Urinary bladder (tissue), 4 donors: Measurements from ENCODE around the gene RIPOR1. TPM values are rescaled to one million over a fixed set of nuclear protein-coding genes. Genes with fewer than 3 reads are reported as not detected.

ENCODE experiments used
- DNase-seq: peaks from one replicate; pipeline ENCODE4 v3.0.0-alpha.2; 2015; ENCODE audit errors: extremely low spot score
- H3K27ac ChIP-seq: one replicate; pipeline ENCODE4 v1.5.1; 2013; ENCODE audit warnings: low read depth, mild to moderate bottlenecking, moderate library complexity
- H3K36me3 ChIP-seq: one replicate; pipeline ENCODE4 v1.6.1; 2013; ENCODE audit warnings: mild to moderate bottlenecking, moderate library complexity; ENCODE audit not compliant: insufficient read depth
- H3K4me1 ChIP-seq: one replicate; pipeline ENCODE4 v1.6.1; 2013; ENCODE audit warnings: mild to moderate bottlenecking, moderate library complexity; ENCODE audit not compliant: insufficient read depth
- H3K4me3 ChIP-seq: one replicate; pipeline ENCODE4 v1.5.1; 2013; ENCODE audit warnings: low read depth, low read length
- WGBS: extraction: QIAGEN DNeasy Blood & Tissue Kit; methylation state at CpG from one replicate; pipeline ENCODE4 v1.1.7; 2013; 5-methylcytosine and 5-hydroxymethylcytosine counted together
- polyA plus RNA-seq: library from polyadenylated mRNA; stranded (reverse); fragments of 200-250 nt; gene quantifications from one replicate; pipeline ENCODE4 v1.2.3, GENCODE V29; 2013
- total RNA-seq: library from RNA; depleted of rRNA; stranded (reverse); fragments of >200 nt; gene quantifications from one replicate; pipeline ENCODE4 v1.2.3, GENCODE V29; 2014
- donor health status: healthy with polysubstance abuse.
- donor health status: healthy.

The RIPOR1 gene
- total and polyA plus RNA-seq, 2 donors, result 20.5 to 59.0 TPM

DNA sequence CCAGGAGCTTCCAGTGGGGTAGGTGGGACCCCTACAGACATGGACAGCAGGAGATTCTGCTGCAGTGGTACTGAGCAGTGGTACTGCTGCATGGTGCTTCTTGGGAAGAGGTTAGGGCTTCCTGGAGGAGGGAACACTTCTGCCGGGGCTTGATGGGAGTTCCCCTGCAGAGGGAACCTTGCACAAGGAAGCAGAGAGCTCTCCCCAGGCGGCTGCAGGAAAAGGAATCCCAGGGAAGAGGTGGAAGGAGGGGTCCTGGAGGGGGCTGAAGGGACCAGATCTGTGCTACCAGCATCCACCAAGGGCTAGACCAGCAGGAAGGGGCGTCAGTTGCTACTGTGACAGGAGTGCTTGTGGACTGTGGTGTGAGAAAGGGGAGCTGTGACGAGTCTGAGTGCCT is 10.6 kb downstream of the RIPOR1 start:
- Histone ChIP-seq H3K27ac (no peak overlapping the region), H3K4me3 (no peak overlapping the region), H3K4me1 (peaks cover 3% of the 10 kb centered on the region), H3K36me3 (peaks cover 2% of the 10 kb centered on the region)
- WGBS, result 69% methylated on average over 4 of the region's 4 CpGs
- no peak for DNase-seq

DNA sequence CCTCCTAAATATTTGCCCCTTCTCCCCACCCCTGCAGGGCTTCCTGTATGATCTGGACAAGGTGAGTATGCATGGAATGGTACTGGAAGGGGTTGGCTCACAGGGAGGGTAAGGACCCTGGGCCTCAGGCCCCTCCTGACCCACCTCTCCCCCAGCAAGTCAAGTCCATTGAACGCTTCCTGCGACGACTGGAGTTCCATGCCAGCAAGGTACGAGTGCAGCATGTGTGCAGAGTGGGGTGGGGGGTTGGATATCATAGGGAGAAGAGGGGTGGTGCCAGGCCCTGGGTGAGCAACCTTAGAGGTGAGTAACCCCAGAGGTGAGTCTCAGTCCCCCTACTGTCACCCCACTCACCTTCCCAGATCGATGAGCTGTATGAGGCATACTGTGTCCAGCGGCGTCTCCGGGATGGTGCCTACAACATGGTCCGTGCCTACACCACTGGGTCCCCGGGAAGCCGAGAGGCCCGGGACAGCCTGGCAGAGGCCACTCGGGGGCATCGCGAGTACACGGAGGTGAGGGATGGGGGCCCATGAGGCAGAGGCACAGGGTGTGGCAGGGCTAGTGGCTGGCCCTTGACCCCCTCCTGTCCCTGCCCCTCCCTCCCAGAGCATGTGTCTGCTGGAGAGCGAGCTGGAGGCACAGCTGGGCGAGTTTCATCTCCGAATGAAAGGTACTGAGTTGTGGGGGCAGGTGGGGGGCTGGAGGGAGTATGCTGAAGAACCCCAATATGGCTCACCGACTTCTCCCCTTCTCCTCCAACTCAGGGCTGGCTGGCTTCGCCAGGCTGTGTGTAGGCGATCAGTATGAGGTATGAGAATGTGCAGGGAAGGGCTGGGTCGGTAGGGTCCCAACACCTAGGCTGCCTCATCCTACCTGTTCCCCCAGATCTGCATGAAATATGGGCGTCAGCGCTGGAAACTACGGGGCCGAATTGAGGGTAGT is 11.3 kb downstream of the RIPOR1 start:
- H3K27ac ChIP-seq, result no peak overlapping the region
- peaks cover 2% of the 10 kb centered on the region for H3K36me3 ChIP-seq
- DNase-seq, result no peak
- WGBS, result 86% methylated on average over 27 of the region's 27 CpGs
- peaks cover 3% of the 10 kb centered on the region for H3K4me1 ChIP-seq
- no peak overlapping the region for H3K4me3 ChIP-seq

DNA sequence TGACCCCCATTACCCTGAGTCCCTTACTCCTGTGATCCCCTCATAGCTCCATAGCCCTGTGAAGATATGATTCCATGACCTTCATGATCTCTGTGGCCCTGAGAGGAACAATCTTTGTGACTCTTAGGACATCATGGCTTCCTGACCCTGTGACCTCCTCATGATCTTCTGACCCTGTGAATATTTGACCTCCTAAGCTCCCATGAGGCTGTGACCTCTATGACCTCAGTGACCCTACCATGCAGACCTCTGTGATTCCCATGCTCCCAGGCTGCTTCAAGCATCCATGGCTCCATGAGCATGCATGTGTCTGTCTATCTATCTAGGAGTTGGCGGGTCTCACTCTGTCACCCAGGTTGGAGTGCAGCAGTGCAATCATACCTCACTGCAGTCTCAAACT is 12.1 kb downstream of the RIPOR1 start:
- Histone ChIP-seq H3K4me1 (peaks cover 3% of the 10 kb centered on the region), H3K36me3 (peaks cover 2% of the 10 kb centered on the region)

DNA sequence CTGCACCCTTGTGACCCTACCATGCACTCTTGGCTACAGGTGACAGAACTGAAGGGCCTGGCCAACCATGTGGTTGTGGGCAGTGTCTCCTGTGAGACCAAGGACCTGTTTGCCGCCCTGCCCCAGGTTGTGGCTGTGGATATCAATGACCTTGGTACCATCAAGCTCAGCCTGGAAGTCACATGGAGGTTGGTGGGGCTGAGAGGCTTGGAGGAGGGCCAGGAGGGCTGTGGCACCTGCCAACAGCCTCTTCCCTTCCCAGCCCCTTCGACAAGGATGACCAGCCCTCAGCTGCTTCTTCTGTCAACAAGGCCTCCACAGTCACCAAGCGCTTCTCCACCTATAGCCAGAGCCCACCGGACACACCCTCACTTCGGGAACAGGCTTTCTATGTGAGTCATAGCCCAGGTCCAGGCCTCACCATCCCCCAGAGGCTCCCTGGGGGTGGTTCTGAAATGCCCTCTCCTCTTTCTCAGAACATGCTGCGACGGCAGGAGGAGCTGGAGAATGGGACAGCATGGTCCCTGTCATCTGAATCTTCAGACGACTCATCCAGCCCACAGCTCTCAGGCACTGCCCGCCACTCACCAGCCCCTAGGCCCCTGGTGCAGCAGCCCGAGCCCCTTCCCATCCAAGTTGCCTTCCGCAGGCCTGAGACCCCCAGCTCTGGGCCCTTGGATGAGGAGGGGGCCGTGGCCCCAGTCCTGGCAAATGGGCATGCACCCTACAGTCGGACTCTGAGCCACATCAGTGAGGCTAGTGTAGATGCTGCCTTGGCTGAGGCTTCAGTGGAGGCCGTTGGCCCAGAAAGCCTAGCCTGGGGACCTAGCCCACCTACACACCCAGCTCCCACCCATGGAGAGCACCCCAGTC is 13.0 kb downstream of the RIPOR1 start:
- 85% methylated on average over 14 of the region's 14 CpGs for whole genome bisulfite sequencing
- H3K4me3 ChIP-seq, result no peak overlapping the region
- H3K27ac ChIP-seq, result no peak overlapping the region
- peaks cover 3% of the 10 kb centered on the region for H3K4me1 ChIP-seq
- no peak for DNase-seq
- peaks cover 2% of the 10 kb centered on the region for H3K36me3 ChIP-seq

More for the DNA sequence above, 12.1 kb downstream of the RIPOR1 start:
- no peak for DNase-seq
- 98% methylated on average over 1 of the region's 1 CpG for WGBS
- Histone ChIP-seq H3K4me3 (no peak overlapping the region), H3K27ac (no peak overlapping the region)

DNA sequence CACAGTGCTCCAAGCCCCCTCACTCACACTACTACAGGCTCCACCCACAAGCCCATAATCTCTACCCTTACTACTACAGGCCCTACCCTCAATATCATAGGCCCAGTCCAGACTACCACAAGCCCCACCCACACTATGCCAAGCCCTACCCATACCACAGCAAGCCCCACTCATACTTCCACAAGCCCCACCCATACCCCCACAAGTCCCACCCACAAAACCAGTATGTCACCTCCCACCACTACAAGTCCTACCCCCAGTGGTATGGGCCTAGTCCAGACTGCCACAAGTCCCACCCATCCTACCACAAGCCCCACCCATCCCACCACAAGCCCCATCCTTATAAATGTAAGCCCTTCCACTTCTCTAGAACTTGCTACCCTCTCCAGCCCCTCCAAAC is 13.8 kb downstream of the RIPOR1 start:
- no peak overlapping the region for H3K4me3 ChIP-seq
- H3K4me1 ChIP-seq, result peaks cover 3% of the 10 kb centered on the region
- no peak for DNase-seq
- H3K36me3 ChIP-seq, result peaks cover 2% of the 10 kb centered on the region
- H3K27ac ChIP-seq, result no peak overlapping the region

DNA sequence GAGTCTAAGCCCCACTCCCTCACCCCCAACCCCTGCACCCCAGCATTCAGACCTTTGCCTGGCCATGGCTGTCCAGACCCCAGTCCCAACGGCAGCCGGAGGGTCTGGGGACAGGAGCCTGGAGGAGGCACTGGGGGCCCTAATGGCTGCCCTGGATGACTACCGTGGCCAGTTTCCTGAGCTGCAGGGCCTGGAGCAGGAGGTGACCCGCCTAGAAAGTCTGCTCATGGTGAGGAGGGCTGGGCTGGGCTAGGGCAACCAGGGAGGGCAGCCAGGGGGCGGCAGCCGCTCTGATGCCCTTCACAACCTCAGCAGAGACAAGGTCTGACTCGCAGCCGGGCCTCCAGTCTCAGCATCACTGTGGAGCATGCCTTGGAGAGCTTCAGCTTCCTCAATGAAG is 14.4 kb downstream of the RIPOR1 start:
- no peak for DNase-seq
- peaks cover 3% of the 10 kb centered on the region for H3K4me1 ChIP-seq
- no peak overlapping the region for H3K27ac ChIP-seq
- WGBS, result 90% methylated on average over 8 of the region's 8 CpGs
- no peak overlapping the region for H3K4me3 ChIP-seq
- peaks cover 2% of the 10 kb centered on the region for H3K36me3 ChIP-seq

DNA sequence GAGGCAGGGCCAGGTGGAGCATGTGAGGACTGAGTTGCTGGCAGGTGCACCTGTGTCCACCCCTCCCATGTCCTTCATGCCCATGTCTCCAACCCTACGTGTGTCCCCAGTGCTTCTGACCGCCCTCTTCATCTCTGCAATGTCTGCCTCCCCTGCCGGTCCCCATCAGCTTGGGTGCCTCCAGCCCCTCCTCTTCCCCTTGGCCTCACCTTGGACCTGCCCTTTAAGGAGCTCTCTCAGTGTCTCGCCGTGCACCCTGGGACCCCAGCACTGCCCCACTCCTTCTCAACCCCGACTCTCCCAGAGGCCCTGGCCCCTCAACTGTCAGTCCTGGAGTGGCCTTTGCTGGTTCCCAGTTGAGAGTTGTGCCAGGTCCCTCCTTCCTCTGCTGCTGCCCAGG is 15.0 kb downstream of the RIPOR1 start:
- Histone ChIP-seq H3K4me1 (peaks cover 2% of the 10 kb centered on the region), H3K27ac (no peak overlapping the region), H3K36me3 (peaks cover 2% of the 10 kb centered on the region), H3K4me3 (no peak overlapping the region)
- no peak for DNase-seq
- 82% methylated on average over 6 of the region's 6 CpGs for WGBS

DNA sequence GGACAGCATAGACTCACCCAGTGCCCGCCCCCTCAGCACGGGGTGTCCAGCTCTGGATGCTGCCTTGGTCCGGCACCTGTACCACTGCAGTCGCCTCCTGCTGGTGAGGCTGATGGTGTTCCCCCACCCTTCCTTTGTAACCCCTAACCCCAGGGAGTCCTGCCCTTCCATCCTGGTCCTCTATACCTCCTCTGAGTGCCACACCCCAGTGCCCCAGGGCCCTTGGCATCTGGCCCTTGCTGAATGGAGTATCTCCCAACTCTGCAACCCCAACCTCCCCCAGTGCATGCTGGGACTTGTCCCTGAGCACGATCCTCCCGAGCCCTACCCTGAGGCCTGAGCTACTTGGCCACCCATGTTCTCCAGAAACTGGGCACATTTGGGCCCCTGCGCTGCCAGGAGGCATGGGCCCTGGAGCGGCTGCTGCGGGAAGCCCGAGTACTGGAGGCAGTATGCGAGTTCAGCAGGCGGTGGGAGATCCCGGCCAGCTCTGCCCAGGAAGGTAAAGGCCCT is 15.8 kb downstream of the RIPOR1 start:
- Histone ChIP-seq H3K36me3 (peaks cover 2% of the 10 kb centered on the region), H3K4me3 (no peak overlapping the region), H3K27ac (no peak overlapping the region), H3K4me1 (no peaks in the 10 kb centered on the region)
- no peak for DNase-seq
- WGBS, result 81% methylated on average over 13 of the region's 13 CpGs

DNA sequence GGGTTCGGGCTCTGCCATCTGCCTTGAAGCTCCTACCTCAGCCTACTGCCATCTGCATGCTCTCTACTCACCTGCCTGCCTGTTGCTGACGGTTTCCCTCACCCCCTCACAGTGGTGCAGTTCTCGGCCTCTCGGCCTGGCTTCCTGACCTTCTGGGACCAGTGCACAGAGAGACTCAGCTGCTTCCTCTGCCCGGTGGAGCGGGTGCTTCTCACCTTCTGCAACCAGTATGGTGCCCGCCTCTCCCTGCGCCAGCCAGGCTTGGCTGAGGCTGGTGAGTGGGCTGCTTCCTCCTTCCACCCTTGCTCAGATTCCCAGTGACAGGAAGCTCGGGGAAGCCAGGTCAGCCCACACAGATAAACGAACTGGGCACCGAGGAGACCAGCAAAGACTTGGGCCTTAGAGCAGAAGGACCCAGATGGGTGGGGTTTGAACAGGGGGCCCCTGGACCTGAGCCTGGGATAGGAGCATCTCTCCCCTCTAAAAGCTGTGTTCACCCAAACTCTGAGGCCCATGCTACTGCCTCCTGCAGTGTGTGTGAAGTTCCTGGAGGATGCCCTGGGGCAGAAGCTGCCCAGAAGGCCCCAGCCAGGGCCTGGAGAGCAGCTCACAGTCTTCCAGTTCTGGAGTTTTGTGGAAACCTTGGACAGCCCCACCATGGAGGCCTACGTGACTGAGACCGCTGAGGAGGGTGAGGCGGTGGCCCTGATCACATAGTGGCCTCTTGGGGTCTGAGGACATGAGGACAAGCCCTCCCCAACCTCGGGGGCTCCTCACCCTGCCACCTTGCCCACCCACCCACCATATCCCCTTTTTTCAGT is 16.4 kb downstream of the RIPOR1 start:
- no peak overlapping the region for H3K4me3 ChIP-seq
- 83% methylated on average over 15 of the region's 15 CpGs for whole genome bisulfite sequencing
- no peak for DNase-seq
- peaks cover 2% of the 10 kb centered on the region for H3K36me3 ChIP-seq
- H3K4me1 ChIP-seq, result no peaks in the 10 kb centered on the region
- H3K27ac ChIP-seq, result no peak overlapping the region

DNA sequence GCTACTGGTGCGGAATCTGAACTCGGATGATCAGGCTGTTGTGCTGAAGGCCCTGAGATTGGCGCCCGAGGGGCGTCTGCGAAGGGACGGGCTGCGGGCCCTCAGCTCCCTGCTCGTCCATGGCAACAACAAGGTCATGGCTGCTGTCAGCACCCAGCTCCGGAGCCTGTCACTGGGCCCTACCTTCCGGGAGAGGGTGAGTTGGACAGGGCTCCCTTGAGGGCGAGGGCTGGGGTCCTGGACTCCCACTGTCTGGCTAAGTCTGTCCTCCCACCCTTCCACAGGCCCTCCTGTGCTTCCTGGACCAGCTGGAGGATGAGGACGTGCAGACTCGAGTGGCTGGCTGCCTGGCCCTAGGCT is 17.0 kb downstream of the RIPOR1 start:
- 87% methylated on average over 14 of the region's 14 CpGs for WGBS
- Histone ChIP-seq H3K4me3 (no peak overlapping the region), H3K36me3 (peaks cover 2% of the 10 kb centered on the region), H3K4me1 (no peaks in the 10 kb centered on the region), H3K27ac (no peak overlapping the region)
- DNase-seq, result no peak

DNA sequence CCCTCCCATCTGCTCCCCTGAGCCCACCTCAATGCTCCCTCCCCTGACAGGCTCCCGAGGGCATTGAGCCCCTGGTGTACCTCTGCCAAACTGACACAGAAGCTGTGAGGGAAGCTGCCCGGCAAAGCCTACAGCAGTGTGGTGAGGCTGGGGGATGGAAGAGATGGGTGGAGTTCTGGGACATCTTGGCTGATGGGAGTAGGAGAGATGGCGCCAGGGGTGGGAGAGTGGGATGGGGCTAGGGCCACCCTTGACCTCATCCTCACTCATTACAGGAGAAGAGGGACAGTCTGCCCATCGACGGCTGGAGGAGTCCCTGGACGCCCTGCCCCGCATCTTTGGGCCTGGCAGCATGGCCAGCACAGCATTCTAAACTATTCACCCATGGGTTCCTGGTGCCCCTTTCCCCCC is 17.5 kb downstream of the RIPOR1 start:
- H3K4me1 ChIP-seq, result no peaks in the 10 kb centered on the region
- peaks cover 2% of the 10 kb centered on the region for H3K36me3 ChIP-seq
- WGBS, result 77% methylated on average over 7 of the region's 7 CpGs
- DNase-seq, result no peak
- no peak overlapping the region for H3K27ac ChIP-seq
- H3K4me3 ChIP-seq, result no peak overlapping the region

DNA sequence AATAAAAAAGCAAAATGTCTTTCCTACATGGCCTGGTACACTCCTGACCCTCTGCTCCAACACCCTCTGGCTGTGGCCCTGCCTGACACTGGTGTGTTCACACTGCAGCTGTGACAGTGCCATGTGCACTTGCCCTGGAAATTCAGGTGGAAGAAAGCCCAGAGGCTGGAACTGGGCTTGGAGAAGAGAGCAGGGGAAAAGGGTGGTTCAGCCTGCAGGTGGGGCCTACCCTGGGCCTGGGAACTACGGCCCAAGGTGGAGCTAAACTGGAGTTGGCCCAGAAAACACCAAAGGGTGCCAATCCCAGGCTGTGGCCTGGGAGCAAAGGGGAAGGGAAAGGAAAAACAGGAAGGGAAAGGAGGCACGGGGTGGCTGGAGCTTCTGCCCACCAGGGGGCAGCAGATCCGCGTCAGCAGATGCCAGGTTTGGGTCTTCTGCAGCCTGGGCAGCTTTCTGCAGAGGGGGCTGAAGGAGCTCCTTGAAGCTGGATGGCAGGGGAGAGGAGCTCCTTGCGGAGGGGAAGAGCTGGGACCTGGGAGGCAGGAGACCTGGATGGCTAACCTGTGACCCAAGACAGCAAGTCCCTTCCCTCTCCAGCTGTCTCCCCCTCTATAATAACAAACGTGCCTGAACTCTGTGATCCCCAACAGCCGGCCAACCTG is 18.3 kb downstream of the RIPOR1 start:
- no peak for DNase-seq
- Histone ChIP-seq H3K27ac (peak overlapping the region; percentile 38), H3K36me3 (no peaks in the 10 kb centered on the region), H3K4me1 (no peaks in the 10 kb centered on the region), H3K4me3 (no peak overlapping the region)
- WGBS, result 23% methylated on average over 7 of the region's 7 CpGs
